Cardiac fibroblast (primary cell): Measurements from ENCODE around the gene EXOSC7.
"Not testable (repeated sequence)": the region's sequence is repeated elsewhere in the genome, so short reads cannot be mapped to it uniquely, and the experiment has no call there.

Source experiments
- DNase-seq, 2 donors: peaks; one replicate each; pipeline versions ENCODE4 v3.0.0 to v3.0.0-alpha.2; 2010; ENCODE audit warnings: low read depth in 2 of 2
- H3K4me3 ChIP-seq, 2 donors: replicated peaks in 1 of 2; 1 replicate in 1 of 2; 2 replicates in 1 of 2; pipeline ENCODE4 v1.5.1; 2011; ENCODE audit warnings: low read depth in 2 of 2, low read length in 2 of 2, mild to moderate bottlenecking in 2 of 2, moderate library complexity in 1 of 2
- CTCF ChIP-seq: IDR thresholded peaks from one replicate; pipeline ENCODE4 v1.5.1; 2011; ENCODE audit warnings: low read depth, mild to moderate bottlenecking, low read length, inconsistent platforms

The EXOSC7 gene

DNA sequence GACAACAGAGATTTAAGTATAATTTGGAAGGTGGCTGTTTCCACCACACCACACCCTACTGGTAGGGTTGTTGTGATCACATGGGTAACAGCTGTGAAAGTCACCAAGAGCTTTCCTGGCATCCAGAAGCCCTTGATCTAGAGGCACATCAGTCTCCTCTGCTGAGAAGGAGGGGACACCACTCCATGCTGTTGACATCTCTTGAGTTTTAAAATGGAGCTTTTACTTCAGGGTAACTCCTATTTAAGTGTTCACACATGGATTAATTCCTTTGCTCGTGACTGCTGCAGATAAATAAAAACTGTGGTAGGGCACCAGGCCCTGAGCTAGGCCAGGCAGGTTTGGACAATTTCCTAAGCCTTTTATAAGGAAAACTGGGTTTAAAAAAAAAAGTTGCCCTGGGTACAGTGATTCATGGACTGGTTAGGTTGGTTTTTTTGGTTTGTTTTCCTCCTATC, 7.5 kb downstream of the EXOSC7 start:
- TF ChIP-seq CTCF, result no peak
- no peak overlapping the region for H3K4me3 ChIP-seq
- DNase-seq, result no peak

GRCh38 chr3:44984335-44984734, 8.3 kb downstream of the EXOSC7 start:
- no peak for DNase-seq
- no peak for TF ChIP-seq CTCF
- H3K4me3 ChIP-seq, result no peak overlapping the region

GRCh38 chr3:44986330-44986729, 10.3 kb downstream of the EXOSC7 start:
- not testable (repeated sequence) for DNase-seq, H3K4me3 ChIP-seq

GRCh38 chr3:44987332-44987731, 11.3 kb downstream of the EXOSC7 start:
- H3K4me3 ChIP-seq, result no peak overlapping the region
- TF ChIP-seq CTCF, result no peak
- DNase-seq, result no peak

- H3K4me3 ChIP-seq, result no peak overlapping the region
- peak; percentile 26 to 28 for DNase-seq
These were observed 12.0 kb downstream of the EXOSC7 start for GRCh38 chr3:44988073-44988472.

DNA sequence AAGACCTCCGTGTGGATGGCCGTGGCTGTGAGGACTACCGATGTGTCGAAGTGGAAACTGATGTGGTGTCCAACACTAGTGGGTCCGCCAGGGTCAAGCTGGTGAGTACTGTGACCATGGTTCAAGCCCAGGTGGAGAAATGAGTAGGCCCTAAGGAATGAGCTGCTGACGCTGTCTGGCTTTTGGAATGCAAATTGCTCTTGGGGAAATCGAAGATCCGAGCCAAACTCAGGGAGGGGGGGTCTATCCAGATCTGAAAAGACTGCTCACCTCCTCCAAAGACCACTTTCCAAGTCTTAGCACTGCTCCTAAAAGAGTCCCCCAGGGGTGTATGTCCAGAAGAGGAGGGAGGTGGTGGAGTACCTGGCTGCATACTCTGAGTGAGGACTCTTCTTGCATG, 13.1 kb downstream of the EXOSC7 start:
- no peak for DNase-seq
- no peak for TF ChIP-seq CTCF
- H3K4me3 ChIP-seq, result no peak overlapping the region

More at GRCh38 chr3:44988073-44988472, 12.0 kb downstream of the EXOSC7 start:
- peak; percentile 56 for TF ChIP-seq CTCF

GRCh38 chr3:44989636-44990373, 13.8 kb downstream of the EXOSC7 start:
- no peak for DNase-seq
- H3K4me3 ChIP-seq, result no peak overlapping the region
- no peak for TF ChIP-seq CTCF
